ENCODE measurements around the gene PKP4.

DNA sequence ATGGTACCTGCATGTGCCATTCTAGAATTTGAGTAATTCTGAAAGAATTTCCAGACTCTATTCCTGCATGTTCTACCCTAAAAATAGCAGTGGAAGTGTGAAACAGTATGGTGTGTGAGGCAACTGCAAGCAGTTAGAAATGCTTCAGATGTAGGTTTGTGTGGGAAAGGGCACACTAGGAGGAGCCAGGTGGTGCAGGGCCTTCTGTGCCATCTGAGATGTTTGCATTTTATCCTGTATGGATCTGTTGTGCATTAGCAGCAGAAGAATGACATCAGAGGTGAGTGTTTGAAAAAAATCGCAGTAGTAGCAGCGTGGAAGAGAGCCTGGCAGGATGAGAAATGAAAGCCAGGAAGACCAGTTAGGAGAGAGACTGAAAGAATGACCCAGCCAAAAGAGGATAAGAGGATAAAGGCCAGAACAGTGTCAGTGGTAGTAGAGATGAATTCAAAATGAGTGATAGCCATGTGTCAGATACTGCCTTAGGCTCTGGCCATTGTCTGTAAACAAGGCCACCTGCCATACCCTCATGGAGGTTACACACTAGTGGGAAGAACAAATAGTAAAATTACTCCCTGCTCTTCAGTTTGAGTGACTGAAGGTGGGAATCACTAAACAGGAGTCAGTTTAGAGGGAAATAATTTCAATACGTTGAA is 142.2 kb downstream of the PKP4 start:
- TF ChIP-seq, protein P1, sequence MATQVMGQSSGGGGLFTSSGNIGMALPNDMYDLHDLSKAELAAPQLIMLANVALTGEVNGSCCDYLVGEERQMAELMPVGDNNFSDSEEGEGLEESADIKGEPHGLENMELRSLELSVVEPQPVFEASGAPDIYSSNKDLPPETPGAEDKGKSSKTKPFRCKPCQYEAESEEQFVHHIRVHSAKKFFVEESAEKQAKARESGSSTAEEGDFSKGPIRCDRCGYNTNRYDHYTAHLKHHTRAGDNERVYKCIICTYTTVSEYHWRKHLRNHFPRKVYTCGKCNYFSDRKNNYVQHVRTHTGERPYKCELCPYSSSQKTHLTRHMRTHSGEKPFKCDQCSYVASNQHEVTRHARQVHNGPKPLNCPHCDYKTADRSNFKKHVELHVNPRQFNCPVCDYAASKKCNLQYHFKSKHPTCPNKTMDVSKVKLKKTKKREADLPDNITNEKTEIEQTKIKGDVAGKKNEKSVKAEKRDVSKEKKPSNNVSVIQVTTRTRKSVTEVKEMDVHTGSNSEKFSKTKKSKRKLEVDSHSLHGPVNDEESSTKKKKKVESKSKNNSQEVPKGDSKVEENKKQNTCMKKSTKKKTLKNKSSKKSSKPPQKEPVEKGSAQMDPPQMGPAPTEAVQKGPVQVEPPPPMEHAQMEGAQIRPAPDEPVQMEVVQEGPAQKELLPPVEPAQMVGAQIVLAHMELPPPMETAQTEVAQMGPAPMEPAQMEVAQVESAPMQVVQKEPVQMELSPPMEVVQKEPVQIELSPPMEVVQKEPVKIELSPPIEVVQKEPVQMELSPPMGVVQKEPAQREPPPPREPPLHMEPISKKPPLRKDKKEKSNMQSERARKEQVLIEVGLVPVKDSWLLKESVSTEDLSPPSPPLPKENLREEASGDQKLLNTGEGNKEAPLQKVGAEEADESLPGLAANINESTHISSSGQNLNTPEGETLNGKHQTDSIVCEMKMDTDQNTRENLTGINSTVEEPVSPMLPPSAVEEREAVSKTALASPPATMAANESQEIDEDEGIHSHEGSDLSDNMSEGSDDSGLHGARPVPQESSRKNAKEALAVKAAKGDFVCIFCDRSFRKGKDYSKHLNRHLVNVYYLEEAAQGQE (IDR thresholded peaks at IDR 0.05; ENCODE audit: unreplicated experiment): no peak
- TF ChIP-seq, protein P2, sequence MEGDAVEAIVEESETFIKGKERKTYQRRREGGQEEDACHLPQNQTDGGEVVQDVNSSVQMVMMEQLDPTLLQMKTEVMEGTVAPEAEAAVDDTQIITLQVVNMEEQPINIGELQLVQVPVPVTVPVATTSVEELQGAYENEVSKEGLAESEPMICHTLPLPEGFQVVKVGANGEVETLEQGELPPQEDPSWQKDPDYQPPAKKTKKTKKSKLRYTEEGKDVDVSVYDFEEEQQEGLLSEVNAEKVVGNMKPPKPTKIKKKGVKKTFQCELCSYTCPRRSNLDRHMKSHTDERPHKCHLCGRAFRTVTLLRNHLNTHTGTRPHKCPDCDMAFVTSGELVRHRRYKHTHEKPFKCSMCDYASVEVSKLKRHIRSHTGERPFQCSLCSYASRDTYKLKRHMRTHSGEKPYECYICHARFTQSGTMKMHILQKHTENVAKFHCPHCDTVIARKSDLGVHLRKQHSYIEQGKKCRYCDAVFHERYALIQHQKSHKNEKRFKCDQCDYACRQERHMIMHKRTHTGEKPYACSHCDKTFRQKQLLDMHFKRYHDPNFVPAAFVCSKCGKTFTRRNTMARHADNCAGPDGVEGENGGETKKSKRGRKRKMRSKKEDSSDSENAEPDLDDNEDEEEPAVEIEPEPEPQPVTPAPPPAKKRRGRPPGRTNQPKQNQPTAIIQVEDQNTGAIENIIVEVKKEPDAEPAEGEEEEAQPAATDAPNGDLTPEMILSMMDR (conservative IDR thresholded peaks at IDR 0.05; ENCODE audit: low read depth in 2 of 2): no peak
- no peak for TF ChIP-seq POLR2AphosphoS5 (IDR thresholded peaks at IDR 0.05; ENCODE audit: low read depth)
- no peak for TF ChIP-seq STAT1 (IDR thresholded peaks at IDR 0.05; ENCODE audit: unreplicated experiment)
- TF ChIP-seq EZH2 (IDR thresholded peaks at IDR 0.05; ENCODE audit: low read depth, unreplicated experiment): no peak
- TF ChIP-seq JUNB (IDR thresholded peaks at IDR 0.05; ENCODE audit: unreplicated experiment): no peak
